Smooth muscle cell (in vitro differentiated cells): ENCODE measurements around the gene ANKMY1. TPM values are rescaled to one million over a fixed set of nuclear protein-coding genes. Genes with fewer than 3 reads are reported as not detected.
"Not testable (repeated sequence)": the region's sequence is repeated elsewhere in the genome, so short reads cannot be mapped to it uniquely, and the experiment has no call there.

ENCODE experiments used
- DNase-seq: peaks from one replicate; lab custom pipeline; 2025; ENCODE audit not compliant: unreplicated experiment; lab: John Stamatoyannopoulos, UW
- H2AFZ ChIP-seq: fragments of 200-600 bp; sonication (generic); 2 replicates; pipeline ENCODE4 v1.6.0; 2016; ENCODE audit warnings: antibody characterized with exemption, low read depth, mild to moderate bottlenecking
- H3F3A ChIP-seq: fragments of 200-600 bp; sonication (generic); 2 replicates; pipeline ENCODE4 v1.6.0; 2017; ENCODE audit warnings: antibody characterized with exemption, low read depth
- H3K27ac ChIP-seq: fragments of 200-600 bp; sonication (generic); 2 replicates; pipeline ENCODE4 v1.5.1; 2016; ENCODE audit warnings: low read depth, mild to moderate bottlenecking
- H3K27me3 ChIP-seq: fragments of 200-600 bp; sonication (generic); 2 replicates; pipeline ENCODE4 v1.6.1; 2016; ENCODE audit warnings: low read depth, mild to moderate bottlenecking
- H3K36me3 ChIP-seq: fragments of 200-600 bp; sonication (generic); 2 replicates; pipeline ENCODE4 v1.5.1; 2016; ENCODE audit warnings: low read depth
- H3K4me1 ChIP-seq: fragments of 200-600 bp; sonication (generic); 2 replicates; pipeline ENCODE4 v1.5.1; 2016; ENCODE audit warnings: low read depth
- H3K4me2 ChIP-seq: fragments of 200-600 bp; sonication (generic); 2 replicates; pipeline ENCODE4 v1.6.0; 2016; ENCODE audit warnings: mild to moderate bottlenecking
- H3K4me3 ChIP-seq: fragments of 200-600 bp; sonication (generic); 2 replicates; pipeline ENCODE4 v1.5.1; 2016; ENCODE audit warnings: mild to moderate bottlenecking
- H3K79me2 ChIP-seq: fragments of 200-600 bp; sonication (generic); 2 replicates; pipeline ENCODE4 v1.6.0; 2016; ENCODE audit warnings: low read depth, mild to moderate bottlenecking
- H3K9ac ChIP-seq: fragments of 200-600 bp; sonication (generic); 2 replicates; pipeline ENCODE4 v1.6.0; 2016; ENCODE audit warnings: low read depth
- H3K9me3 ChIP-seq: fragments of 200-600 bp; sonication (generic); replicated peaks from 2 replicates; pipeline ENCODE4 v1.5.1; 2016; ENCODE audit warnings: low read depth
- H4K20me1 ChIP-seq: fragments of 200-600 bp; sonication (generic); 2 replicates; pipeline ENCODE4 v1.6.0; 2016; ENCODE audit warnings: low read depth
- CTCF ChIP-seq: fragments of 200-600 bp; sonication (generic); IDR thresholded peaks from 2 replicates; pipeline ENCODE4 v1.5.1; 2017; ENCODE audit warnings: borderline replicate concordance, mild to moderate bottlenecking, antibody characterized with exemption; ENCODE audit not compliant: insufficient read depth, poor library complexity, severe bottlenecking
- WGBS: methylation state at CpG from one replicate; pipeline ENCODE4 v1.1.7; 2016; ENCODE audit warnings: low lambda C conversion rate; 5-methylcytosine and 5-hydroxymethylcytosine counted together
- polyA plus RNA-seq: library from polyadenylated mRNA; unstranded; fragments of >200 nt; fragmentation: Nextera tagmentation; extraction: Ambion mirVana; gene quantifications from 2 replicates; pipeline ENCODE4 v1.2.1, GENCODE V29; 2016
- total RNA-seq: library from RNA; depleted of rRNA; stranded (reverse); fragments of >200 nt; gene quantifications from 2 replicates; pipeline ENCODE4 v1.2.3, GENCODE V29; 2014

Gene ANKMY1
- total and polyA plus RNA-seq, 2 experiments from 2014 or later = 6.4 to 8.7 TPM

GRCh38 chr2:240563951-240564560 is 6.3 kb upstream of the ANKMY1 start:
- no peak for TF ChIP-seq CTCF
- H3F3A ChIP-seq = peaks cover 25% of the 10 kb centered on the region
- H3K36me3 ChIP-seq = no peaks in the 10 kb centered on the region
- 98% methylated on average over 12 of the region's 12 CpGs for WGBS
- H3K4me2 ChIP-seq = no peak overlapping the region
- no peaks in the 10 kb centered on the region for H3K27me3 ChIP-seq
- peak overlapping the region; percentile 65 for H3K27ac ChIP-seq
- H3K79me2 ChIP-seq = peaks cover 6% of the 10 kb centered on the region
- peaks cover 19% of the 10 kb centered on the region for H3K4me1 ChIP-seq
- DNase-seq = no peak
- no peak overlapping the region for H2AFZ ChIP-seq
- H3K9me3 ChIP-seq = no peaks in the 10 kb centered on the region
- H3K4me3 ChIP-seq = no peak overlapping the region
- H4K20me1 ChIP-seq = peaks cover 9% of the 10 kb centered on the region
- no peak overlapping the region for H3K9ac ChIP-seq

GRCh38 chr2:240563231-240563630 is 5.4 kb upstream of the ANKMY1 start:
- peaks cover 13% of the 10 kb centered on the region for H4K20me1 ChIP-seq
- not testable (repeated sequence) for H2AFZ ChIP-seq, H3K9ac ChIP-seq, H3K27ac ChIP-seq, H3K4me3 ChIP-seq, DNase-seq, H3K4me2 ChIP-seq, H3K27me3 ChIP-seq, H3K9me3 ChIP-seq, H3K36me3 ChIP-seq
- peaks cover 10% of the 10 kb centered on the region for H3K79me2 ChIP-seq
- H3K4me1 ChIP-seq = peaks cover 19% of the 10 kb centered on the region
- WGBS = 98% methylated on average over 17 of the region's 17 CpGs
- peaks cover 25% of the 10 kb centered on the region for H3F3A ChIP-seq

GRCh38 chr2:240561325-240561971 is 3.7 kb upstream of the ANKMY1 start:
- H3K4me1 ChIP-seq = peaks cover 17% of the 10 kb centered on the region
- H3K79me2 ChIP-seq = peaks cover 17% of the 10 kb centered on the region
- peaks cover 25% of the 10 kb centered on the region for H3F3A ChIP-seq
- H3K27ac ChIP-seq = peak overlapping the region; percentile 95
- H3K4me2 ChIP-seq = peak overlapping the region; percentile 96
- H2AFZ ChIP-seq = no peak overlapping the region
- H4K20me1 ChIP-seq = peaks cover 26% of the 10 kb centered on the region
- DNase-seq = no peak
- no peaks in the 10 kb centered on the region for H3K9me3 ChIP-seq
- H3K4me3 ChIP-seq = peak overlapping the region; percentile 85
- no peak for TF ChIP-seq CTCF
- peak overlapping the region; percentile 84 for H3K9ac ChIP-seq
- H3K27me3 ChIP-seq = no peaks in the 10 kb centered on the region
- WGBS = 19% methylated on average over 14 of the region's 14 CpGs
- no peaks in the 10 kb centered on the region for H3K36me3 ChIP-seq

GRCh38 chr2:240560480-240561324 is 2.9 kb upstream of the ANKMY1 start:
- no peaks in the 10 kb centered on the region for H3K36me3 ChIP-seq
- peak overlapping the region; percentile 85 for H3K4me3 ChIP-seq

More at GRCh38 chr2:240560480-240561324, 2.9 kb upstream of the ANKMY1 start:
- peaks cover 21% of the 10 kb centered on the region for H3F3A ChIP-seq
- peak overlapping the region; percentile 74 for H2AFZ ChIP-seq
- peaks cover 17% of the 10 kb centered on the region for H3K79me2 ChIP-seq
- H3K27me3 ChIP-seq = no peaks in the 10 kb centered on the region
- peak overlapping the region; percentile 96 for H3K4me2 ChIP-seq
- no peak for TF ChIP-seq CTCF
- H3K4me1 ChIP-seq = peaks cover 13% of the 10 kb centered on the region
- peak overlapping the region; percentile 92 for H3K9ac ChIP-seq
- H3K27ac ChIP-seq = peak overlapping the region; percentile 95
- peaks cover 33% of the 10 kb centered on the region for H4K20me1 ChIP-seq
- DNase-seq = peak; percentile 96
- no peaks in the 10 kb centered on the region for H3K9me3 ChIP-seq
- 1% methylated on average over 76 of the region's 101 CpGs for WGBS
